ENCODE data around the gene ADAM20. TPM values are rescaled to one million over a fixed set of nuclear protein-coding genes. Genes with fewer than 3 reads are reported as not detected.

Gene ADAM20
- 1 to 10 TPM; 1.4 to 4.4 (median 2.6) TPM for total RNA-seq
- under 1 TPM in 1 of 3 donors, not detected in 2; 0.06 TPM for polyA plus RNA-seq

DNA sequence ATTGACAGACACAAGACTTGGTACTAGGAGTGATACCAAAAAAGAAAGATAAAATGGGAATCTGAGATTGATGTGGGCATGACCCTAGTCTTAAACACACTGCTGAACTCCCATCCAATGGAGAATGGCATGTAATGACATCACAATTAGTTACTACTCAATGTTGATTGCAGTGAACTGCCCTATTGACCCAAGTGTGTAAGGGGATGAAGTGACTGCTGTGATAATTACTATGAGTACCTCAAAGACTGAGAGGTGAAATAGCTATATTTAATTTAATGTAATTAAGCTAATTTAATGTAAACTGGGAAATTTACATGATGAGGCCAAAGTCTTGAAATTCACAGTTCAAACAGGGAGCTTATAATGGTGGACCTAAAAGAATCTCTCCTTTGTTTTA is at the start of gene ADAM20:
TSS of gene ADAM20 (minus strand) at position 101 of the 400 bp plus-strand sequence. CDS start 10,247 bp downstream, outside the sequence.
- no peak within 1 kb of the TSS for H3K27ac ChIP-seq
- peaks cover 0 to 10% (median 2%) of the 10 kb centered on the region in 4 donors for H3K9me3 ChIP-seq
- no peaks in the 10 kb centered on the region for H3K4me1 ChIP-seq
- no peak for DNase-seq
- H3K27me3 ChIP-seq, result no peaks in the 10 kb centered on the region
- no peak within 1 kb of the TSS for H3K4me3 ChIP-seq
- H3K36me3 ChIP-seq, result peaks cover 0 to 5% (median 0%) of the 10 kb centered on the region in 4 donors
- TF ChIP-seq POLR2AphosphoS5 (IDR thresholded peaks at IDR 0.05), result no peak
- no peak for TF ChIP-seq POLR2A (IDR thresholded peaks at IDR 0.05)
- no peak for TF ChIP-seq EP300 (IDR thresholded peaks at IDR 0.05)
- TF ChIP-seq, protein P1, sequence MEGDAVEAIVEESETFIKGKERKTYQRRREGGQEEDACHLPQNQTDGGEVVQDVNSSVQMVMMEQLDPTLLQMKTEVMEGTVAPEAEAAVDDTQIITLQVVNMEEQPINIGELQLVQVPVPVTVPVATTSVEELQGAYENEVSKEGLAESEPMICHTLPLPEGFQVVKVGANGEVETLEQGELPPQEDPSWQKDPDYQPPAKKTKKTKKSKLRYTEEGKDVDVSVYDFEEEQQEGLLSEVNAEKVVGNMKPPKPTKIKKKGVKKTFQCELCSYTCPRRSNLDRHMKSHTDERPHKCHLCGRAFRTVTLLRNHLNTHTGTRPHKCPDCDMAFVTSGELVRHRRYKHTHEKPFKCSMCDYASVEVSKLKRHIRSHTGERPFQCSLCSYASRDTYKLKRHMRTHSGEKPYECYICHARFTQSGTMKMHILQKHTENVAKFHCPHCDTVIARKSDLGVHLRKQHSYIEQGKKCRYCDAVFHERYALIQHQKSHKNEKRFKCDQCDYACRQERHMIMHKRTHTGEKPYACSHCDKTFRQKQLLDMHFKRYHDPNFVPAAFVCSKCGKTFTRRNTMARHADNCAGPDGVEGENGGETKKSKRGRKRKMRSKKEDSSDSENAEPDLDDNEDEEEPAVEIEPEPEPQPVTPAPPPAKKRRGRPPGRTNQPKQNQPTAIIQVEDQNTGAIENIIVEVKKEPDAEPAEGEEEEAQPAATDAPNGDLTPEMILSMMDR (IDR thresholded peaks at IDR 0.05), result no peak
- intact Hi-C loops (cut with DNase I), result no loop called here

DNA sequence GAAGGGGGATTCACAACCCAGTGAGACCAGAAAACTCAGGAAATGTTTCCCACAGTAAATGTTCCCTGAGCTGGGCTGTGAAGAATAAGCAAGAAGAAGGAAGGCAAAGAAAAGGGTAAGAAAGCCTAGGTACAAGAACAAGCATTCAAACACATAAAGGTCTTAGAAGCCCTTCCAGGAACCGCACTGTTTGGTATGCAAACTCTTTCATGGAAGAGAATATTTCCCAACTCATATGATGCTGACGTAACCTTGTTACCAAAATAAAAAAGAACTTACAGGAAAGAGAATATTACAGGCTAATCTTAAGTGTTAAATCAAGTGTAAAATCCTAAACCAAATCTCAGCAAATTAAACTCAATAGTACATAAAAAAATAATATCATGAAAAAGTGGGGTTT is 42.1 kb upstream of the ADAM20 start:
- 95 to 99% methylated on average over 2 of the region's 2 CpGs for WGBS, 2 donors
- no peak for DNase-seq

DNA sequence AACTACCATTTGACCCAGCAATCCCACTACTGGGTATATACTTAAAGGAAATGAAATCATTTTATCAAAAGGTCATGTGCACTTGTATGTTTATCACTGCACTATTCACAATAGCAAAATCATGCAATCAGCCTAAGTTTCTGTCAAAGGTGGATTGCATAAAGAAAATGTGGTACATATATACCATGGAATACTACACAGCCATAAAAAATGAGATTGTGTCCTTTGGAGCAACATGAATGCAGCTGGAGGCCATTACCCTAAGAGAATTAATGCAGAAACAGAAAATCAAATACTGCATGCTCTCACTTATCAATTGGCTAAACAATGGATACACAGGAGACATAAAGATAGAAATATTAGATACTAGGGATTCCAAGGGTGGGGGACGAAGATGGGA is 38.2 kb upstream of the ADAM20 start:
- Histone ChIP-seq H3K27me3 (no peaks in the 10 kb centered on the region), H3K9me3 (no peaks in the 10 kb centered on the region), H3K4me3 (no peak overlapping the region), H3K27ac (no peak overlapping the region), H3K4me1 (no peaks in the 10 kb centered on the region), H3K36me3 (peaks cover 0 to 18% (median 0%) of the 10 kb centered on the region in 4 donors)
- no peak for DNase-seq
- TF ChIP-seq, protein P1 (IDR thresholded peaks at IDR 0.05), result no peak
- TF ChIP-seq POLR2A (IDR thresholded peaks at IDR 0.05) (no peak), POLR2AphosphoS5 (IDR thresholded peaks at IDR 0.05) (no peak)
- WGBS, 2 donors, result 95 to 98% methylated on average over 1 of the region's 1 CpG
- intact Hi-C loops (cut with DNase I), result no loop called here

More for the DNA sequence above, 42.1 kb upstream of the ADAM20 start:
- H3K9me3 ChIP-seq, result no peaks in the 10 kb centered on the region
- H3K4me1 ChIP-seq, result no peaks in the 10 kb centered on the region
- intact Hi-C loops (cut with DNase I), result no loop called here
- H3K27me3 ChIP-seq, result no peaks in the 10 kb centered on the region
- H3K36me3 ChIP-seq, result peaks cover 0 to 51% (median 9%) of the 10 kb centered on the region in 4 donors
- H3K27ac ChIP-seq, result no peak overlapping the region
- TF ChIP-seq POLR2A (IDR thresholded peaks at IDR 0.05) (no peak), POLR2AphosphoS5 (IDR thresholded peaks at IDR 0.05) (no peak), EP300 (IDR thresholded peaks at IDR 0.05) (no peak)
- TF ChIP-seq, protein P1 (IDR thresholded peaks at IDR 0.05), result no peak
- no peak overlapping the region for H3K4me3 ChIP-seq

DNA sequence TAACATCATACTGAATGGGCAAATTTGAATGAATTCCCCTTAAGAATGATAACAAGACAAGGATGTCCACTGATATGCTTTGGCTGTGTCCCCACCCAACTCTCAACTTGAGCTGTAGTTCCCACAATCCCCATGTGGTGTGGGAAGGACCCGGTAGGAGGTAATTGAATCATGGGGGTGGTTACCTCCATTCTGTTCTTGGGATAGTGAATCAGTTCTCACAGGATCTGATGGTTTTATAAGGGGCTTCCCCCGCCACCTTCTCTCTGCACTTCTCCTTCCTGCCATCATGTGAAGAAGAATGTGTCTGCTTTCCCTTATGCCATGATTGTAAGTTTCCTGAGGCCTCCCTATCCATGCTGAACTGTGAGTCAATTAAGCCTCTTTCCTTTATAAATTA is 36.3 kb upstream of the ADAM20 start:
- TF ChIP-seq, protein P1 (IDR thresholded peaks at IDR 0.05), result no peak
- TF ChIP-seq POLR2AphosphoS5 (IDR thresholded peaks at IDR 0.05) (no peak), POLR2A (IDR thresholded peaks at IDR 0.05) (no peak), EP300 (IDR thresholded peaks at IDR 0.05) (no peak)
- Histone ChIP-seq H3K27ac (no peak overlapping the region), H3K9me3 (no peaks in the 10 kb centered on the region), H3K4me1 (no peaks in the 10 kb centered on the region), H3K36me3 (peaks cover 0 to 27% (median 0%) of the 10 kb centered on the region in 4 donors), H3K27me3 (no peaks in the 10 kb centered on the region), H3K4me3 (no peak overlapping the region)
- WGBS, 2 donors, result 94 to 97% methylated on average over 2 of the region's 2 CpGs
- DNase-seq, result no peak
- intact Hi-C loops (cut with DNase I), result no loop called here

DNA sequence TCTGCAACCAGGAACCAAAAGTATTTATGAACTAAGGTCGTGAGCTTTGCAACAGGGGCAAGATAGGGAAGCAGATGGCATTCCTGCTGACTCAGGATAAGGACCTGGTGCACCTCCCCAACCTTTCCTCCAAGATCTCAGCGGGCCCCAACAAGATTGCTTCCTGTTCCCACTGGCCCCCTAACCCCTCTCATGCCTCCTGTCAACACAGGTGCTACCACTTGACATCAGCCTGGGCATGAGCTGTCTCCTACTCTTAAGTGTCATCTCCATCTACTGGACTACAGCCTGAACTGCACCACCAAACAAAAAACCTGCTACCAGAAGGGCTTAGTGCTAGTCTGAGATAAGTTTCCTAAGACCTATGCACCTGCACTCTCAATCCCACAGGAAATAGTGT is 33.0 kb upstream of the ADAM20 start:
- WGBS, 2 donors, result 48 to 70% methylated on average over 2 of the region's 2 CpGs
- TF ChIP-seq, protein P1 (IDR thresholded peaks at IDR 0.05), result no peak
- no peak for TF ChIP-seq EP300 (IDR thresholded peaks at IDR 0.05)
- TF ChIP-seq POLR2AphosphoS5 (IDR thresholded peaks at IDR 0.05), result no peak
- no peak for TF ChIP-seq POLR2A (IDR thresholded peaks at IDR 0.05)
- Histone ChIP-seq H3K4me1 (no peaks in the 10 kb centered on the region), H3K27me3 (no peaks in the 10 kb centered on the region), H3K36me3 (peaks cover 0 to 42% (median 0%) of the 10 kb centered on the region in 4 donors), H3K4me3 (no peak overlapping the region), H3K9me3 (no peaks in the 10 kb centered on the region), H3K27ac (no peak overlapping the region)
- no peak for DNase-seq
- intact Hi-C loops (cut with DNase I), result no loop called here

All from sigmoid colon (tissue), 7 donors.